CD4-positive, alpha-beta T cell treated with Interleukin-1 beta for 1 hour (primary cell): ENCODE data around the gene AGRN.

Experiments
- DNase-seq, 2 donors: peaks; one replicate each; pipeline ENCODE4 v3.0.0-alpha.2; 2020 to 2022

AGRN gene

DNA sequence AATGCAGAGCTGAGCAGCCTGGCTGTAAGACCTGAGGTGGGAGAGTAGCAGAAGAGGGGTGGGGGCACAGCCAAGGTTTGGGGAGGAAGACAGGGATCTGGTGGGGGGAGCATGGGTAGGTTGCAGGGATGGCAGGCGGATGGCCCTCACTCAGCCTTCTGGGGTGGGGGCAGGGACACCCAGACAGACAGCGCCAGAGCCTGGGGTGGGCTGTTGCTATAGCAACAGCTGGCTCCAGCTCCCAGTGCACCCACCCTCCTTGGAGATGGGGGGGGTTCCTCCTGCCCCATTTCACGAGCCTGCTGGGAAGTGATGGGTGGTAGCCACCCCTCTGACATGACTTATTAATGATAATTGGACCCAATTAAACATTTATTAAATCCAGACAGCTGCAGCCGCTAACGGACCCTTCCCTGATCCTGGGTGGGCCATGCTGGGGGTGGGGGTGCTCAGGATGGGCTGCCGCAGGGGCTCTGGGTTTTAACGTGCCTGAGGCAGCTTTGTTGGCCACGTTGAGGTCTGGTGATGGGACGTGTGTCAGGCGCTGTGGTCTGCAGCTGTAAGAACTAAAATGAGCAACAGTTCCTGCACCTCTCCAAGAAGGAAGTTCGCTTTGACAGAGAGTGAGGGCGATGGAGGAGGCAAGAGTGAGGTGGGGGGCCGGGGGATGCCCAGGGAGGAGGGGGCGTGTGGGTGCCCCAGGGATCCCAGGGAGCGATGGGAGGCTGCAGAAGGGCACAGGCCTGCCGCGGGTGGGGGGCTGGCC, 19.4 kb downstream of the AGRN start:
- no peak for DNase-seq

DNA sequence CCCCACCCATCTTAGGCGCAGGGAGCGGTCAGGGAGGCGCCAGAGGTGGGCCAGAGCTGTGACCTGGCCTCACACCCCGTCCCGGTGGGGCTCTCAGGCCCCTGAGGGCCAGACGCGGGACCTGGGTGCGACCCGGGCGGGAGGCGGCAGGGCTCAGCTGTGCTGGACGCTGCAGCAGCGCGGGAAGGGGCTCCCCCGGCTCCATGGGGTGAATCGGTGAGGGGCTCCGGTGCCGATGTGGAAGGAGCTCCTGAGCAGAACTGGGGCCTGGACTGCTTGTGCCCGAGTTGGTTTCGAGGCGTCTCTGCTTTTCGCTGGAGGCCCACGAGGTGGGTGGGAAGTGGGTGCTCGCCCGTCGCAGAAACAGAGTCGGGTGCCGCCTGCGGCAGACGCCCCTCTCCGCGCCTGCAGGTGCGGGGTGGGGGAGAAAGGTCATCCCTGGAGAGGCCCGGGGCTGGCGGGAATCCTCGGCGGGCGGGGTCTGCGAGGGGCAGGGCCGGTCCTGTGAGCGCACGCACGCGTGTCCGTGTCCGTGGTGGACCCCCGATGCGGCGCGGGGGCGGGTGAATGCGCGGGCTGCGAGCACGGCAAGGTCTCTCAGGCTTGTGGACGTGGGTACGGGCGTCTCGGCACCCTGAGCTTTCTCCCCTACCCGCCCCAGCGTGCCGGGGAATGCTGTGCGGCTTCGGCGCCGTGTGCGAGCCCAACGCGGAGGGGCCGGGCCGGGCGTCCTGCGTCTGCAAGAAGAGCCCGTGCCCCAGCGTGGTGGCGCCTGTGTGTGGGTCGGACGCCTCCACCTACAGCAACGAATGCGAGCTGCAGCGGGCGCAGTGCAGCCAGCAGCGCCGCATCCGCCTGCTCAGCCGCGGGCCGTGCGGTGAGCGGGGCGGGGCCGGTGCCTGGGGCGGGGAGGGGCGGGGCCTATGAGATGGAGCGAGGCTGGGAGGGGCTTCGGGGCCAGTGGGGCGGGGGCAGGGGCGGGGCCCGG, 20.4 kb downstream of the AGRN start:
- DNase-seq, result peak; percentile 83 to 84

DNA sequence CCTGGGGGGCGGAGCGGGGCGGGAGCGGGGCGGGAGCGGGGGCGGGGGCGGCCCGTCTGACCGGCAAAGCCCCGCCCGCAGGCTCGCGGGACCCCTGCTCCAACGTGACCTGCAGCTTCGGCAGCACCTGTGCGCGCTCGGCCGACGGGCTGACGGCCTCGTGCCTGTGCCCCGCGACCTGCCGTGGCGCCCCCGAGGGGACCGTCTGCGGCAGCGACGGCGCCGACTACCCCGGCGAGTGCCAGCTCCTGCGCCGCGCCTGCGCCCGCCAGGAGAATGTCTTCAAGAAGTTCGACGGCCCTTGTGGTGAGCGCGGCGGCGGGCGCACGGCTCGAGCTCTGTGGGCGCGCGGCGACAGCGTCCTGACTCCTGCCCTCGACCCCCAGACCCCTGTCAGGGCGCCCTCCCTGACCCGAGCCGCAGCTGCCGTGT, 21.2 kb downstream of the AGRN start:
- DNase-seq, result no peak

DNA sequence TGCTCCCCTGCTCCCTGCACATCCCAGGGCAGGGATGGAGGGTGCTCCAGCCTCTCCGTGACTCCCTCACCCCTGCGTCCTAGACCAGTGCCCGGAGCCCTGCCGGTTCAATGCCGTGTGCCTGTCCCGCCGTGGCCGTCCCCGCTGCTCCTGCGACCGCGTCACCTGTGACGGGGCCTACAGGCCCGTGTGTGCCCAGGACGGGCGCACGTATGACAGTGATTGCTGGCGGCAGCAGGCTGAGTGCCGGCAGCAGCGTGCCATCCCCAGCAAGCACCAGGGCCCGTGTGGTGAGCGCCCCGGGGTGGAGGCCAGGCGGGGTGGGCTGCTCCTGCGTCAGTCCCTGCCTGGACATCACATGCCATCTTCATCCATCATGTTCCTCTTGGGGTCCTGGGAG, 22.0 kb downstream of the AGRN start:
- no peak for DNase-seq

DNA sequence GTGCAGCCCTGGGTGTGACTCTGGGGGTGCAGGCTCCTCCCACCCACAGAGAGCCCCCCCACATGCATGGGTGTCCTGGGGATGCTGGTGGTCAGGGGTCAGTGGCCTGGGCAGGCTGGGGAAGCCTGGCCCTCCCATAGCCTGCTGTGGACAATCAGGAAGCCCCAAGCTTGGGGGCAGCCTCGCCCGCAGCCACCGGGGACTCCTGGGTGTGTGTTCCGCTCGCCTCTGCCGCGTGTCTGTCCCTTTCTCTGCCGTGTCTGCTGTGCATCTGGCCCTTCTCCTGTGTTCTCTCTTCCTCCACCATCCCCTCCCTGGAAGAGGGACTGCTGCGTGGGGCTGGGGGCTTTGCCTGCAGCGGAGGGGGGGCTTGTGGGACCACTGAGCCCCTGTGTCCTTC, 22.9 kb downstream of the AGRN start:
- no peak for DNase-seq

DNA sequence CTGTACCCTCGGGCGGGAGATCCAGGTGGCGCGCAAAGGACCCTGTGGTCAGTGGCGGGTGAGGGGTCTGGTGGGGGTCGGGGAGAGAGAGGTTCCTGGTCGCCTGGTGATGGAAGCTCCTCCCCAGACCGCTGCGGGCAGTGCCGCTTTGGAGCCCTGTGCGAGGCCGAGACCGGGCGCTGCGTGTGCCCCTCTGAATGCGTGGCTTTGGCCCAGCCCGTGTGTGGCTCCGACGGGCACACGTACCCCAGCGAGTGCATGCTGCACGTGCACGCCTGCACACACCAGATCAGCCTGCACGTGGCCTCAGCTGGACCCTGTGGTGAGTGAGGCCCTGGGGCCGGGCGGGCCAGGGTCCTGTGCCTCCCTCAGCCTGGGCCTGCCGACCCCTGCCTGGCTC, 23.5 kb downstream of the AGRN start:
- DNase-seq, result no peak

DNA sequence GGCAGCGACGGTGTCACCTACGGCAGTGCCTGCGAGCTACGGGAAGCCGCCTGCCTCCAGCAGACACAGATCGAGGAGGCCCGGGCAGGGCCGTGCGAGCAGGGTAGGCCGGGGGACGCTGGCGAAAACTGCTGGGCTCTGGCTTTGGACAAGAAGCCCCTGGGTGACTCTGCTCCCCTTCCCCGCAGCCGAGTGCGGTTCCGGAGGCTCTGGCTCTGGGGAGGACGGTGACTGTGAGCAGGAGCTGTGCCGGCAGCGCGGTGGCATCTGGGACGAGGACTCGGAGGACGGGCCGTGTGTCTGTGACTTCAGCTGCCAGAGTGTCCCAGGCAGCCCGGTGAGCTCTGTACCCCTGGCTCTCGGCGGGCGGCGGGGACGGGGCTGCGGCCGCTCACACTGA, 24.0 kb downstream of the AGRN start:
- no peak for DNase-seq

DNA sequence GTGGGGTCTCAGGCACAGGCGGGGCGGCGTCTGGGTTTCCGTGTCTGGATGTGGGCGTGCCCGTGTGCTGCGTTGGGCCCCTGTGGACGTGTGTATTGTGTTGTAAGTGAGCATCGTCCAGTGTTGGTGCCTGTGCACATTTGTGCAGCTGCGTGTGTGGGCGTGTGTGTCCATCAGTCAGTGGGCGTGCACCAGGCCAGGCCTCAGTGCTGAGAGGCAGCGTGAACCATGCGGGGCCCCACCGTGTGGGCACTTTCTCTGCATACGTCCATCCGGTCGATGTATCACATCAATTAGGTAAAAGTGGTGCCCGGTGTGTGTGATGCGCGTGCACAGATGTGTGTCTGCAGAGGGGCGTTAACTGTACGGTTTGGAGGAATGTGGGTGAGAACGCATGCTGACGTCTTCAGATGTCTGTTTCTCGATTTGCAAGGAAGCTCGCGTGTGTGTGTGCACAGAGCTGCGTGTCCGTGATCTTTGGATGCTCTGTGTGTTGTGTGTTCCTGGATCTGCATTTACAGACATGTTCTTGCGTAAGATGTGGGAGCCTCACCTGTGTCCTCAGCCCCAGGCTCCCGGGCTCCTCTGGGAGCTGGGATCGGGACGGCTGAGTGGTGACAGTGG, 24.6 kb downstream of the AGRN start:
- no peak for DNase-seq

DNA sequence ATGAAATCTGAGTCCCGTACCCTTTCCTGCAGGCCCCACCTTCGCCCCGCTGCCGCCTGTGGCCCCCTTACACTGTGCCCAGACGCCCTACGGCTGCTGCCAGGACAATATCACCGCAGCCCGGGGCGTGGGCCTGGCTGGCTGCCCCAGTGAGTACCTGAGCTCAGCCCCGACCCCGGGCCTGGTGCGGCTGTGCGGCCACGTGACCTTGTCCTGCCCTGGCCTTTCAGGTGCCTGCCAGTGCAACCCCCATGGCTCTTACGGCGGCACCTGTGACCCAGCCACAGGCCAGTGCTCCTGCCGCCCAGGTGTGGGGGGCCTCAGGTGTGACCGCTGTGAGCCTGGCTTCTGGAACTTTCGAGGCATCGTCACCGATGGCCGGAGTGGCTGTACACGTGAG, 25.2 kb downstream of the AGRN start:
- no peak for DNase-seq

DNA sequence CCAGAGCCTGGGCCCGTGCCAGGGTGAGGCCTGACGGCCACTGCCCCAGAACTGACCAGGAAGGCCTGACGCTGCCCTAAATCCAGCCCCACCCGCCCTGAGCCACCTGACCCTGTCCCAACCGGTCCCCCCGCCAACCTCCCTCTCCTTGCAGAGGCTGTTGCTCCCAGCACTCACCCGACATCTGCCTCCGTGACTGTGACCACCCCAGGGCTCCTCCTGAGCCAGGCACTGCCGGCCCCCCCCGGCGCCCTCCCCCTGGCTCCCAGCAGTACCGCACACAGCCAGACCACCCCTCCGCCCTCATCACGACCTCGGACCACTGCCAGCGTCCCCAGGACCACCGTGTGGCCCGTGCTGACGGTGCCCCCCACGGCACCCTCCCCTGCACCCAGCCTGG, 26.3 kb downstream of the AGRN start:
- DNase-seq, result no peak

DNA sequence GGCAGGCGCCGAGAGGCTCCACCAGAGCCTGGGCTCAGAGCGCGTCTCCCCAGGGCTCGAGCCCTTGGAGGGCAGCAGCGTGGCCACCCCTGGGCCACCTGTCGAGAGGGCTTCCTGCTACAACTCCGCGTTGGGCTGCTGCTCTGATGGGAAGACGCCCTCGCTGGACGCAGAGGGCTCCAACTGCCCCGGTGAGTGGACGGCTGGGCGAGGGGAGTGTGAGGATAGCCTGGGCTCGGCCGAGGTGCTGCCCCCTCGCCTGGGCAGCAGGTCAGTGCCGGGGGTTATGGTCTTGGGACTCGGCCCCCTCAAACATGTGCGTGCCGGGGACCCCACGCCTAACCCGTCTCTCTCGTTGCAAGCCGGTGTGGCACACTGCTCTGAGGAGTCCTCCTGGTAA, 26.8 kb downstream of the AGRN start:
- no peak for DNase-seq

DNA sequence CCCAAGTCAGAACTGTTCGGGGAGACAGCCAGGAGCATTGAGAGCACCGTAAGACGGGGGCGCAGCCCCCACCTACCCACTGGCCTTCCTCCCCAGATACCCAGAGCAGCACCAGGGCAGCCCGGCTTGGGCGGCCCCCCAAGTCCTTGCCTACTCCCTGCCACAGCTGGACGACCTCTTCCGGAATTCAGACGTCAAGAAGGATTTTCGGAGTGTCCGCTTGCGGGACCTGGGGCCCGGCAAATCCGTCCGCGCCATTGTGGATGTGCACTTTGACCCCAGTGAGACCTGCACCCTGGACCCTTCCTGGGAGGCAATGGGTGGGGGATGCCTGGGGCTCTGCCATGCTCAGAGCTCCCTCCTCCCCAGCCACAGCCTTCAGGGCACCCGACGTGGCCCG, 27.5 kb downstream of the AGRN start:
- DNase-seq, result no peak

DNA sequence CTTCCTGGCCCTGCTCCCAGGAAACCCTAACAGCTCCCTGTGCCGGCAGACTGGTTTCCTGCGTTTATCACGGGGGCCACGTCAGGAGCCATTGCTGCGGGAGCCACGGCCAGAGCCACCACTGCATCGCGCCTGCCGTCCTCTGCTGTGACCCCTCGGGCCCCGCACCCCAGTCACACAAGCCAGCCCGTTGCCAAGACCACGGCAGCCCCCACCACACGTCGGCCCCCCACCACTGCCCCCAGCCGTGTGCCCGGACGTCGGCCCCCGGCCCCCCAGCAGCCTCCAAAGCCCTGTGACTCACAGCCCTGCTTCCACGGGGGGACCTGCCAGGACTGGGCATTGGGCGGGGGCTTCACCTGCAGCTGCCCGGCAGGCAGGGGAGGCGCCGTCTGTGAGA, 28.0 kb downstream of the AGRN start:
- no peak for DNase-seq

DNA sequence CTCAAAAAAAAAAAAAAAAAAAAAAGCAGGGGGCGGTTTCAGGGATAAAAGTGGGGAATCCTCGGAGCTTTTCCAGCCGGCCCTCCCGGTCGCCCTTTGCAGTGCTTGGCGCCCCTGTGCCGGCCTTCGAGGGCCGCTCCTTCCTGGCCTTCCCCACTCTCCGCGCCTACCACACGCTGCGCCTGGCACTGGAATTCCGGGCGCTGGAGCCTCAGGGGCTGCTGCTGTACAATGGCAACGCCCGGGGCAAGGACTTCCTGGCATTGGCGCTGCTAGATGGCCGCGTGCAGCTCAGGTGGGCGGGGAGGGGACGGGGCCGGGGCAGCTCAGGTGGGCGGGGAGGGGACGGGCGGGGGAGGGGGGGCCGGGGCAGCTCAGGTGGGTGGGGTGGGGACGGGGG, 28.8 kb downstream of the AGRN start:
- no peak for DNase-seq

DNA sequence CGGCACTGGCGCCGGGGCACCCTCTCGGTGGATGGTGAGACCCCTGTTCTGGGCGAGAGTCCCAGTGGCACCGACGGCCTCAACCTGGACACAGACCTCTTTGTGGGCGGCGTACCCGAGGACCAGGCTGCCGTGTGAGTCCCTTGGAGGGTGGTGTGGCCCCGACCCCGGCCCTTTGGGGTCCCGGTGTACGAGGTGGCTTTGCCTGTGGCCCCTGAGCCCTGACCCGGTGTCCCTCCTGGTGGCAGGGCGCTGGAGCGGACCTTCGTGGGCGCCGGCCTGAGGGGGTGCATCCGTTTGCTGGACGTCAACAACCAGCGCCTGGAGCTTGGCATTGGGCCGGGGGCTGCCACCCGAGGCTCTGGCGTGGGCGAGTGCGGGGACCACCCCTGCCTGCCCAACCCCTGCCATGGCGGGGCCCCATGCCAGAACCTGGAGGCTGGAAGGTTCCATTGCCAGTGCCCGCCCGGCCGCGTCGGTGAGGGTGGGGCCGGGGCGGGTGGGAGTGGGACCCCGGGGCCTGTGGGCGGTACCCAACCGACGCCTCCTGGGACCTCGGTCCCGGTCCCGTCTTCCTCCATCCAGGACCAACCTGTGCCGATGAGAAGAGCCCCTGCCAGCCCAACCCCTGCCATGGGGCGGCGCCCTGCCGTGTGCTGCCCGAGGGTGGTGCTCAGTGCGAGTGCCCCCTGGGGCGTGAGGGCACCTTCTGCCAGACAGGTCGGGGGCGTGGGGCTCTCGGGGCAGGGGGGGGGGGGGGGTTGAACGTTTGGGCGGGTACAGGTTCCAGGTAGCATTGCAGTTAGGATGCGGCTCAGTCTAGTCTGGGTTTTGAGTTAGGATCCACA, 29.6 kb downstream of the AGRN start:
- no peak for DNase-seq

DNA sequence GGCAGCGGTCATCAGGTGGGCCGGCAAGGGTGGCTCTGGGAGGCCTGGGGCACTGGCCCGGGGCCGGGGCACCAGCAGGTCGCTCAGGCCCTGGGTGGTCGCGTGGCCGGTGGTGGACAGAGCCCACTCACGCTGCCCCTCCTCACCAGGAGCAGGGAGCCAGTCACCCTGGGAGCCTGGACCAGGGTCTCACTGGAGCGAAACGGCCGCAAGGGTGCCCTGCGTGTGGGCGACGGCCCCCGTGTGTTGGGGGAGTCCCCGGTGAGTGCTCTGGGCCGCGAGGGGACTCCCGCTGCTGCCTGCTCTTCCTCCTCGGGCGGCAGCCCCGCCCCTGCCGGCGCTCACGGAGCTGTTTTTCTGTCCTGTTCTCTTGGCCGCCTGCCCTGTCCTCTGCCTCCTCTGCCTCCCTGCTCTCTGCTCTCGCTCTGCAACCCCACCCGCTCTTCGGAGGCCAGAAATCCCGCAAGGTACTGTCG, 30.7 kb downstream of the AGRN start:
- DNase-seq, result no peak

DNA sequence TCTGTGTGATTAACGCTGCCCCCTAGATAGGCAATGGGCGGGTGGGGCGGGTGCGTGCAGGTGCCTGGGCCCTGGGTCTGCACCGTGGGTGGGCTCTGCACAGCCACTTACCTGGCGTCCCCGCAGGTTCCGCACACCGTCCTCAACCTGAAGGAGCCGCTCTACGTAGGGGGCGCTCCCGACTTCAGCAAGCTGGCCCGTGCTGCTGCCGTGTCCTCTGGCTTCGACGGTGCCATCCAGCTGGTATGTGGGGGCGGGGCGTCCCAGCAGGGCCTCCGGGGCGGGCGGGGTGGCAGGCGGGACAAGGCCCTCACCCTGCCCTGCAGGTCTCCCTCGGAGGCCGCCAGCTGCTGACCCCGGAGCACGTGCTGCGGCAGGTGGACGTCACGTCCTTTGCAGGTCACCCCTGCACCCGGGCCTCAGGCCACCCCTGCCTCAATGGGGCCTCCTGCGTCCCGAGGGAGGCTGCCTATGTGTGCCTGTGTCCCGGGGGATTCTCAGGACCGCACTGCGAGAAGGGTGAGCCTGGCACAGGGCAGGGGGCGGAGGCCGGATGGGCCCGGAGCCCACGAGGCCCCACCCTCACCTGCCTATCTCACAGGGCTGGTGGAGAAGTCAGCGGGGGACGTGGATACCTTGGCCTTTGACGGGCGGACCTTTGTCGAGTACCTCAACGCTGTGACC, 31.3 kb downstream of the AGRN start:
- no peak for DNase-seq

DNA sequence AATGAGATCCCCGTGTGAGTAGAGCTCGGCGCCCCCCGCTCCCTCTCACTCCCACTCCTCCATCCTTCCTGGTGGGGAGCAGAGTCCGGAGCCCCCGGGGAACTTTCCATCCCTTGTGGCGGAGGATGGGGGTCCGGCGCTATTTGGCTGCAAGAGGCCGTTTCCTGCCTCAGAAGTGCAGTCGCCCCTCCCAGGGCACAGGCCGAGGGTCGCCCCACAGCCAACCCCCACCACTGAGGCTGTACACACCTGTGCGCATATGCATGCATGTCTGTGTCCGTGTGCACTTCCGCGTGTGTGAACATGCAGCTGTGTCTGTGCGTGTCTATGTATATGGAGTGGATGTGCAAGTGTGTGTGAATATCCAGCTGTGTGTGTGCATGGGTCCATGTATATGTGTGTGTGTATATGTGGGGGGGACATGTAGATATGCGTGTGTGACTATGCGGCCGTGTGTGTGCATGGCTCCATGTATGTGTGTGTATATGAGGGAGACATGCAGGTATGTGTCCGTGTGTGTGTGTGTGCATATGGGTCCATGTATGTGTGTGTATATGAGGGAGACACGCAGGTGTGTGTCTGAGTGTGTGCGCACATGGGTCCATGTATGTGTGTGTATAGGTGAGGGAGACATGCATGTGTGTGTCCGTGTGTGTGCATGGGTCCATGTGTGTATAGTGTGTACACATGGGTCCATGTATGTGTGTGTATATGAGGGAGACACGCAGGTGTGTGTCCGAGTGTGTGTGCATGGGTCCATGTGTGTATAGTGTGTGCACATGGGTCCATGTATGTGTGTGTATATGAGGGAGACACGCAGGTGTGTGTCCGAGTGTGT, 32.3 kb downstream of the AGRN start:
- no peak for DNase-seq

DNA sequence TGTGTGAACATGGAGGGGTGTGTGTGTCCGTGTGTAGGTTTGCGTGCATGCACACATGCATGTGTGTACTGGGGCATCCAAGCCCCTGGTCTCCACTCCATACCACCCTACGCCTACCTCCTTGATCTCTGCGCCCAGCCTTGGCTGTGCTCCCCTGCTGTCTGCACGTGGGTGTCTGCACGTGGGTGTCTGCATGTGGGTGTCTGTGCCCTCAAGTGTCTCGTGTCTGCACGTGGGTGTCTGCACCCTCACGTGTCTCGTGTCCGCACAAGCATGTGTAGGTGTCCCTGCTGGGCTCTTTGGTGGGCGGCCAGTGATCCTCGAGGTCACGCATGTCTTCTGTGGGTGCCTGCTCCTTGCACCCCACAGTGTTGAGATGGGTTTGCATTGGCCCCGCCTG, 33.1 kb downstream of the AGRN start:
- DNase-seq, result no peak

DNA sequence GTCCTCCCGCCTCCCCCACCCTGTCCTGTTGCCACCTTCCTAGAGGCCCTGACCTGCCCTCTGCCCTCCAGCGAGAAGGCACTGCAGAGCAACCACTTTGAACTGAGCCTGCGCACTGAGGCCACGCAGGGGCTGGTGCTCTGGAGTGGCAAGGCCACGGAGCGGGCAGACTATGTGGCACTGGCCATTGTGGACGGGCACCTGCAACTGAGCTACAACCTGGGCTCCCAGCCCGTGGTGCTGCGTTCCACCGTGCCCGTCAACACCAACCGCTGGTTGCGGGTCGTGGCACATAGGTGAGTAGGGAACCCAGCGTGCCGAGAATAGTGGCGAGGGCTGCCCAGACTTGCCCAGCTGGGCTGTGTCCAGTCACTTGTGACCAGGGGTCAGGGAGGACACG, 33.8 kb downstream of the AGRN start:
- DNase-seq, result no peak

DNA sequence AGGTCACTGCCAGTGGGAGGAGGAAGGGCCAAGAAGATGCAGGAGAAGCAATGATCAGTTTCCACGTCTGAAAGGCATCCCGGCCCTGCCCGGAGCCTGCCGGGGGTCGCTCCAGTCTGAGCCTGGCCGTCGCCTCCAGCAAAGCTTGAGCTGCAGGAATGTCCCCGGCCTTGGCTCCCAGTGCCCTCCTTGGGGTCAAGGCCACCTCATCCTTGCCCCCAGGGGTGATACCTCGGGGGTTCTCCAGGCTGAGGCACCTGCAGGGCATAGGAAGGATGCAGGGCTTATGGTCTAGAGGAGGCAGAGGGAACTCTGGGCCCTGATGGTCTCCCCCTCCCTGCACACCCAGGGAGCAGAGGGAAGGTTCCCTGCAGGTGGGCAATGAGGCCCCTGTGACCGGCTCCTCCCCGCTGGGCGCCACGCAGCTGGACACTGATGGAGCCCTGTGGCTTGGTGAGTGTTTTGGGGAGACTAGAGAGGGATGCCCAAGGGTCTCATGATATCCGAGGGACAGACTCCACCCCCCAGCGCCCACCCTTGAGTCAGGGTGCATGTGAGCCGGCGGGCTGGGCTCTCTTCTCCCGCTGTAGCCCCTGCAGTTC, 34.3 kb downstream of the AGRN start:
- no peak for DNase-seq
